RPMI7951 (cell line): ENCODE measurements around the gene PHTF1. TPM values are rescaled to one million over a fixed set of nuclear protein-coding genes. Genes with fewer than 3 reads are reported as not detected.

ENCODE experiments used
- DNase-seq: peaks from one replicate; pipeline ENCODE4 v3.0.0-alpha.2; 2012; ENCODE audit warnings: low read depth
- total RNA-seq: library from RNA; depleted of rRNA; stranded (reverse); fragments of >200 nt; shearing (Covaris generic); gene quantifications from 2 replicates; pipeline ENCODE4 v1.2.3, GENCODE V29; 2014; rRNA removed

The PHTF1 gene
- total RNA-seq, 1 experiment from 2014 or later = 35.3 TPM

DNA sequence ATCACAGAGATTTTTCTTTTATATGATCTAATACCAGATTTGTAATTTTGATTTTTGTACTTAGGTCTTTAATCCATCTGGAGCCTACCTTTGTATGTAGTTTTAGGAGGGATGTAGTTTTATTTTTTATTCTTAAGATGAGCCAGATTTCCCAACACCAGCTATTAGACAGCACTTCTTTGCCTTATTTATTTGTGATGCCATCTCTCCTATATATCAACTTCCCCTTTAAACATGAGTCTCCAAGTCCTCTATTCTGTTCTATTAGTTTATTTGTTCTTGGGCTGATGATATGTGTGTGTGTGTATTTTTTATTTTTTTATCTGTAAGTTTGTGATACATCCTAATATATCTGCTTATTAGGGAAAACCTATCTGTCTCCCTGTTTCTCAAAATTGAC is 94.2 kb downstream of the PHTF1 start:
- DNase-seq = no peak

DNA sequence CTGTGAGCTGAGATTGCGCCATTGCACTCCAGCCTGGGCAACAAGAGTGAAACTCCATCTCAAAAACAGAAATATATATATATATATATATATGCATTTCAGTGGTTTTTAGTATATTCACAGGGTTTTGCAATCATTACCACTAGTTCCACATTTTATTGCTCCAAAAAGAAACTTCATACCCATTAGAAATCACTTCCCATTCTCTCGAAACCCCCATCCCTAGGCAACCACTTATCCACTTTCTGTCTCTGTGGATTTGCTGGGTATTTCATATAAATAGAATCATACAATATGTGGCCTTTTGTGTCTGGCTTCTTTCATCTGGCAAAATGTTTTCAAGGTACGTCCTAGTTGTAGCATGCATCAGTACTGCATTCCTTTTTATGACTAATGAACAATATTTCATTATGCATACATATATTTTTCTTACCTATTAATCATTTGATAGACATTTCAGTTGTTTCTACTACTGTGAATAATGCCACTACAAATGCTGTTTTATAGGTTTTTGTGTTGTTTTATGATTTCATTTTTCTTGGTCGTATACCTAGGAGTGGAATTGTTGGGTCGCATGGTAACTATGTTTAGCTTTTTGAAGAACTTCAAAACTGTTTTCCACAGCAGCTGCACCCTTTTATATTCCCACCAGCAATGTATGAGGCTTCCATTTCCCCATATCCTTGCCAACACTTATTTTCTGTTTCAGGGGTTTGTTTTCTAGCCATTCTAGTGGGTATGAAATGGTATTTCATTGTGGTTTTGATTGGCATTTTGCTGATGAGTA is 95.9 kb downstream of the PHTF1 start:
- DNase-seq = no peak

DNA sequence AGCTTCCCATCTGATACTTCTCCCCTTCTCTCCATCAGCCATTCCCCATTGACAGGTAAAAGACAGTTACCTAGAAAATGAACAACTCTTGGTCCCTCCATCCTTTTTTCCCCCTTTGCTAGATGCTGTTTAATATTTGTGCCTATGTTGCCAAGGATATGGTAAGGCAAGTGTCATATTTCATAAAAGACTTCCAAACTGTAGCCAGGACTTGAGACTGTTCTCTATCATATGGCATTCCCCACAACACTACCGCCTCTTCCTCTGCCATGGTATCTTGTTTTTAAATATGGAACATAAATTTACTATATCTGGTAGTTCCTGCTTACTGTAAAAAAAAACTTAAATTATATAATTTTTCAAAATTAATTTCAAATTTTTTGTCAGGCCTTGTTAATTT is 97.2 kb downstream of the PHTF1 start:
- no peak for DNase-seq

DNA sequence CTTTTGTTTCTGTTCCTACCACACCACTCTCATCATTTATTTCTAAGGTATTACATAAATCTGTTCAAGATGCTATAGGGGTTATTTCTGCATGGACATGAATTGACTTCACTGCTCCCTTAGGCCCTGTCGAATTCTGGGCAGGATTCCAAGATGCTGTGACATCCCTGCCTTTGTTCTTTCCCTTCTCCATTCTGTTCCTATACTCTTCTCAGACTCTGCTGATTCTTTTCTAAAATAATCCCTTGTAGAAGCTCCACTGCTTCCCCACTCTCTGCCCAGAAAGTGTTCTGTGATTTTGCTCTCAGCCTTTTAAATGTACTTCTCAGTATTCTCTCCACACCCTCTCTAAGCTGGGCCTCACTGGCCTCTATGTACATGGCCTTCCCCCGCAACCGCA is 99.2 kb downstream of the PHTF1 start:
- peak; percentile 17 for DNase-seq

DNA sequence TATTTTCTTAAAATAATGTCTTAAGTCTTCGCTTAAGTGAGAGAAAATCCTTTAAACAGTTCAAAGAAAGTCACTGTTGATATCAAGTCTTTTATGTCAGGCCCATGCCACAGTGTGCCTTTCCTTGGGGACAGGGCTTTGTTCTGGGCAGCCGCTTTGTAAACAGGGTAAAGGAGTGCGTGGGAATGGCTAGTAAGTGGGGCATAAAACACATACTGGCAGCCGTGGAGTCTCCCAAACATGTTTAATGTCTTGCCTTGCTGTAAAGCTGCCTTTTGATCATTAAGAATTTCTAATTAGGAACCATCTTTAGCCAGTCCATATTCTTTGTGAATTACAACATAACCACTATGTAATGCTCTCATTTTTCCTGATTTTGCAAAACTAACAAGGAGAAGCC is 99.7 kb downstream of the PHTF1 start:
- no peak for DNase-seq

DNA sequence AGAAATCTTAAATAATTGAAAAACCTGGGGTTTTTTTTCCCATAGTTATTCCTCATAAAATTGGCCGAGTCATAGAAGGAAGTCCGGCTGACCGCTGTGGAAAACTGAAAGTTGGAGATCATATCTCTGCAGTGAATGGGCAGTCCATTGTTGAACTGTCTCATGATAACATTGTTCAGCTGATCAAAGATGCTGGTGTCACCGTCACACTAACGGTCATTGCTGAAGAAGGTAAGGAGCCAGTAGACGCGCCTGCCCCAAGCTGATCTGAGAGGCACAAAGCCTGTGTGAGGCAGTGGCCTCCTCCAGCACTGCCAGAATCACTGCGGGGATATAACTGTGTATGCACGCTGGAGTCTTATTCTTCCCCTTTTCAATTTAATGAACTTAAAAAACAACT is 100.3 kb downstream of the PHTF1 start:
- DNase-seq = no peak

DNA sequence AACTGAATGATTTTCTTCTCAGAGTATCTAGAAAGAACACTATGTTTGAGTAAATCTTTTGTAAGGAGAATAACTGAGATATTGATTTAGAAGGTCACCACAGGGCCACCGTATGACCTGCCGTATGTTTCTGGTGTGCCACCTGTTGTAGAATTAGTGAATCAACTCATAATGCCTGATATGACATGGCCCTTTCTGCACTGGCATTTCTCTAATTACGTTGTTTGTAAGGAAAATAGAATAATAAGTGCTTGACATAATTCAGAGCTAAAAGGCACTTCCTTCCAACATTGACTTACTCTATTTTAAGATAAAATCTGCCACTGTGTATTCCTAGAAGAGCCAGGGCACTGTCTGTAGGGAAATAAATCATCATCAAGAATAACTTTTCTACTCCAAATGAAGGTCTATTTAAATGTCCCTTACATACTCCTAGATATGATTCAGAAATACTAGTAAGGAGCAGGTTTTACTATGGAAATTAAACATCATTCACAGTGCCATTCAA is 101.7 kb downstream of the PHTF1 start:
- DNase-seq = no peak

DNA sequence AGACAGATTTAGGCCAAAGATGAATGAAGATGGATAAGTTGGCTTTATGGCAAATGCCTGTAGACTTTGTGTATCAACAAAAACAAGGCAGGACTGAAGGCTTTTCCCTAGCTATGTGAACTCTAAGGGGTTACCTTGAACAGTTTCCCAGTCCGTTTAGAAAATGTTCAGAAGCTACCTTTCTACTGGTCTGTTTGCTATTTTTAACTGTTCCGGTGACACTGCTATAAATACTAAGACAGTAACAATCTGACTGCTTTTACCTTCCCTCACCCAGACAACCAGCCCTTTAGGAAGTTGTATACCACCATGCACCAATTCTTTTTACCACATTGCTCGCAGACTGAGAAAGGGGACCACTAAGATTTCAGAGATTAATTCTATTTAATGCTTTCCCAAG is 102.2 kb downstream of the PHTF1 start:
- no peak for DNase-seq

DNA sequence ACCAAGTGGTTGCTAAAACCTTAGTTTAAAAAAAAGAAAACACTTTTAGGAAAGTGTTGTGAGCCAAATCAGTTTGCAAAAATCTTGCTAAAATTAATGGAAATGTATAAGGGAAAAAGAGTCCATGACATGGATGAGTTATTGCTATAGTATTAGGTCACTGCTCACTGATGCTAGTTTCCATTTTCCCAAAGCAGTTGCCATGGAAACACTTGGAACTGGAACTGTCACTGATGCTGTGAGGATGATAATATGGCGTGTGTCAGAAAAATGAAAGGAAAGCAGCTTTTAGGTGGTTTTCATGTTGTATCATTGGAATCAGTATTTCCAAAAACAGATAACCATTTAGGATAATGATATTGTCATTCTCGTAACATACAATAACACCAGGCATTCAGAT is 104.4 kb downstream of the PHTF1 start:
- DNase-seq = no peak

DNA sequence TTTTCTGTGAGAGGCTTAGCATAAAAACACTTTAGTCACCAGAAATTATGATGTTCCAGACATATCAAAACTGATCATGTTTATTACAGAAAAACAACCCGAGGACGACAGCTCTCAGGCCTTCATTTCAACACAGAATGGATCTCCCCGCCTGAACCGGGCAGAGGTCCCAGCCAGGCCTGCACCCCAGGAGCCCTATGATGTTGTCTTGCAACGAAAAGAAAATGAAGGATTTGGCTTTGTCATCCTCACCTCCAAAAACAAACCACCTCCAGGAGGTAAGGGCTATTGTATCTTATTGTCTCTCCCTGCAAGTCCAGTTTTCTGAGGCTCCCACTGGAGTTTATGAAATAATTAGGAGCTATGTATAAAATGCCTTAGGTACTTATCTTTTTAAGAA is 105.5 kb downstream of the PHTF1 start:
- DNase-seq = no peak

DNA sequence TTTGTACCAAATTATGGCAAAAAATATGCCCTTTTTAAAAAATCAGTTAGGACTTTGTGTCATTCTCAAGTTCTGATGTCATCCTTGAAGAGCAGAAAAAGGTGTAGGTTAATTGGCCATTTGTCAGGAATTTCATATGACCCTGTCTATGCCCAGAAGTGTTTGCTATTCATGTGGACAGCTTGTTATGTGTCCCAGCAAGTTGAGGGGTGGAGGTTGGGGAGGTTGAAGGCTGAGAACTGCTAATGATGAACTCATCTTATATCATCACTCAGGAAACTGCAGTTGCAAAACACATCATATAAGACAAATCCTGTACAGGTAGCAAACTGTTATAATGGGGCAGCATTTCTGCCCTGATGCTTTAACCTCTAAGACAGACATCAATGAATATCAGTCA is 106.5 kb downstream of the PHTF1 start:
- DNase-seq = no peak

DNA sequence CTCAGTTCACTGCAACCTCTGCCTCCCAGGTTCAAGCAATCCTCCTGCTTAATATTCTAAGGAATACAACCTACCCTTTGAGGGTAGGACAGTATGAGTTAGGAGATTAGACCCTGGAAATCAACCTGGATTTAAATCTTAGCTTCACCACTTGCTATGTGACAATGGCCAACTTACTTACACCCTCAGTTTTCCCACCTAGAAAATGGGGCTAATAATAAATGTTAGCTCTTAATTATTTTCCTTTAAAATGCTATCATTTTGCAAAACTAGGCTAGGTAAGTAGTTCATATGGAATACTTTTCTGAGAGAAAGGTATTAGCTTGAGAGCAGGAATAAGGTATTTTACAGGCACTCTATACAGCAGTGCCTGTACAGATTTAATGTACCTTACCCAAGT is 110.8 kb downstream of the PHTF1 start:
- no peak for DNase-seq

DNA sequence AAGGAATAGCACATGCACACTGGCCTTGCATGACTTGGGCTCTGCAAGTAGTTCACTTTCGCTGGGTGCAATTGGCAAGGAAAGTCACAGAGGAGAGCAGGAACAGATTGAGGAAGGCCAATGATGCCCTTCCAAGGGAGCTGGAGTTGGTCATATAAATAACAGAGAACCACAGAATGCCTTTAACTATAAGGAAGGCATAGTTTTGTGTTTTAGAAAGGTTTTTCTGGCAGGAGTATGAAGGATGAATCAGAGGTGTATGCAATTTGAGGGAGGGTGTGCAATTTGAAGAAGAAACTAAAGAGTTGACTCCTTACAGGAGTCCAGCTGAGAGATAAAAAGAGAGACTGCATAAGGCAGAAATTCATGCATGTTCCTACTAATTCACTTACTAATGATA is 112.1 kb downstream of the PHTF1 start:
- no peak for DNase-seq

Other genes with a start within 250 kb of the PHTF1 start
- 10.1 and 13.1 TPM in 2 replicates for gene RSBN1, start 53.0 kb upstream of the PHTF1 start, total RNA-seq
- gene PTPN22, start 112.2 kb upstream of the PHTF1 start, total RNA-seq = 0.59 and 1.1 TPM in 2 replicates
- not detected in 2 replicates for gene BCL2L15, start 128.1 kb upstream of the PHTF1 start, total RNA-seq
- gene AP4B1, start 145.3 kb upstream of the PHTF1 start, total RNA-seq = 16.9 and 20.3 TPM in 2 replicates
- gene DCLRE1B, start 145.8 kb upstream of the PHTF1 start, total RNA-seq = 15.7 and 21.5 TPM in 2 replicates
- 18.2 and 23.6 TPM in 2 replicates for gene HIPK1, start 169.8 kb upstream of the PHTF1 start, total RNA-seq
- gene OLFML3, start 220.0 kb upstream of the PHTF1 start, total RNA-seq = 9.1 and 9.7 TPM in 2 replicates